HG03103 (cell line): ENCODE data around the gene MALT1.
"Not testable (repeated sequence)": the region's sequence is repeated elsewhere in the genome, so short reads cannot be mapped to it uniquely, and the experiment has no call there.

Experiments
- ATAC-seq: cut with Tn5 transposase; IDR thresholded peaks from one replicate; pipeline ENCODE4 v1.9.1; 2021; ENCODE audit warnings: low read depth; ENCODE audit not compliant: unreplicated experiment

MALT1 gene

DNA sequence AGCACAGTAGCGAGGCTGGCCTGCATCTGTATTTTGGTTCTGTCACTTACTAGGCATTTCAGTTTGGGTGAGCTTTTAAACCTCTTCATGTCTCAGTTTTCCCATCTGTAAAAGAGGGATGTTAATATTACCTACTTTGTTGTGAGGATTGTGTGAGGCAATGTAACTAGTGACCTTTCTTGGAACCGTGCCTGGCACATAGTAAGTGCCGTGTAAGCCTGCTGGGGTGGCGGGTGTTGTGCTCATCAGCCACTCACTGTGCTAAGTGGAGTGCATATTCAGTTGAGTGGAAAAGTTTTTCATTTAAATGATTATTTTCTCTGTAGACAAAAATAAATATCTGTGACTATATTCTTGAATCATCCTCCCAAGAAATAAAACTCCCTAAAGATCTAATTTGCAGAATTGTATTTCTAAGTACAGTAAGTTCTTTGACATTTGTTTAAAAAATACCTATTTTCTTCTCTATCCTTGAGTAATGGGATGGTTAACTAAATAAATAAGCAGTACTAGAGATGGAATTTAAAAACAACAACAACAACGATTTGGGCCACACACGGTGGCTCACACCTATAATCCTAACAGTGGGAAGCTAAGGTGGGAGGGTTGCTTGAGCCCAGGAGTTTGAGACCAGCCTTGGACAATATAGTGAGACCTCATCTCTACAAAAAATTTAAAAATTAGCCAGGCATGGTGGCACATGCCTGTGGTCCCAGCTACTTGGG, 56.7 kb downstream of the MALT1 start:
- ATAC-seq = no peak

DNA sequence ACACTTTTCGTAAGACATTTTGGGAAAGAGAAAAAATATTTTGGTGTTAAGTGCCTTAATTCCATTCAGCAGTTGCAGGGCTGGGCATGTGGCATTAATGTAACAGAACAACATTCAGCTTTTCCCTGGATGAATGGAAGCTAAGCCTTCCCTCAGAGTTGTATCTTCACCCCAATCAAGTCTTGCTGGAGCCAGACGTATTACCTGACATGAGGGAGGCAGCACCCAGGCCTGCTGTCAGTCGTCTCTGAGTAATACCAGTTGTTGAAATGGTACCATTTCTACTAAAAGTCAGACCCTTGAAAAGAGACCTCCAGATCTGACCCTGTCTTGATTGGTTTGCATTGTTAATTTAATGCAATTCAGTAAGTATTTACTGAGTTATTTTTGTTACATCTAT, 57.5 kb downstream of the MALT1 start:
- ATAC-seq = no peak

DNA sequence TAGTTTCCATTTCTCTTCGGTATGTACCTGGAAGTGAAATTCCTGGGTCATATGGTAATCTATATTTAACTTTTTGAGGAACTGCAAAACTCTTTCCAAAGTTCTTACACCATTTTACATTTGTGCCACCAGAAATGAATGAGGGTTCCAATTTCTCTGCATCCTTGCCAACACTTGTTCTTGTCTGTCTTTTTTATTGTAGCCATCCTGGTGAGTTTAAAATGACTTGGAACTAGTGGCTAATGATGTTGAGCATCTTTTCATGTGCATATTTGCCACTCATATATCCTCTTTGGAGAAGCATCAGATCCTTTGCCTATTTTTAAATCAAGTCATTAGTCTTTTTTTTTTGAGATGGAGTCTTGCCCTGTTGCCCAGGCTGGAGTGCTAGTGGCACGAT, 59.4 kb downstream of the MALT1 start:
- no peak for ATAC-seq

DNA sequence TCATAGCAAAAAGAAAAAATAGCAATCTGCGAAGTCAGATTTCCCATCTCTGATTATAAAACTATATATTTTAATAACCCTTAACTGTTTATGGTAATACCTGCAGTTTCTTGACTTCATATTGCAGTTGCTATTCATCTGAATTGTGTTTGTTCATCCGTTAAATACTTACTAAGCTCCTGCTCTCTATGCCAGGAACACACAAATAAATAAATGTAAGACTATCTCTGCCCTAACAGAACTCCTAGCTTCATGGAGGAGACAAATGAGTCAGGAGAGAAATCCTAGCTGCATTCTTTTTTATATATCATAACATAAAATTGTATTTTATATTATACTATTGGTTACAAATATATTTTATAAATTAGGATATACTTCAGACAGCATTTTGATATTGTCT, 61.2 kb downstream of the MALT1 start:
- no peak for ATAC-seq

DNA sequence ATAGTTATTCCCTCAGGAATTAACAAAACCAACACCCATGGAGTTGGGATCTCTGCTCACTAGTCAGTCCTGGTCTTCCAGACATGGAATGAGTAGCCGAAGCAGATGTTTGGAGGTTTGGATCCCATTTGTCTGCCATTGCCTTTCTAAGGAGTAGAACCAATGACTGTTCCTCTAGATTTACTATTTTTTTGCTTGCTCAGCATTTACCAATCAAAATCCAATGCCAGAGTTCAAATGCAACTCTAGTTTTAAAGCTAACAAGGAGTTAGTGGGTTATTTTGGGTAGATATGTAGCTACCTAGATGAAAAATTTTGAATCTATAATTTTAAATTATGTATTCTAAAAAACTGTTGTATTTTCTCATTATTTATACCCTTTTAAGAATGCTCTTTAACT, 62.6 kb downstream of the MALT1 start:
- ATAC-seq = no peak

DNA sequence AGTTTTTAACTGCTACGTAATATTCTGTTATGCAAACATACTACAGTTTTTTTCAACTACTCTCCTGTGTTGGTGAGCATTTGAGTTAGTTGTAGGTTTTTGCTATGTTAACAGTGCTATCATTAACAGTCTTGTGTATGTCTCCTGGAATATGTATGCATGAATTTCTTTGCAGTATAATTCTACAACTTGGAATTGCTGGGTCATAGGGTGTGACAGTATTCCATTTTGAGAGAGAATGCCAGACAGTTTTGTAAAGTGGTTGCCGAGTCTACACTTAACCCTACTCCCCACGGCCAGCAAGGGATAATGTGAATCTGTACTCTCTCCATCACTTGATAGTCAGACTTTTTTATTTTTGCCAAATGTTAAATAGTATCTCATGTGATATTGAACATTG, 67.1 kb downstream of the MALT1 start:
- ATAC-seq = no peak

DNA sequence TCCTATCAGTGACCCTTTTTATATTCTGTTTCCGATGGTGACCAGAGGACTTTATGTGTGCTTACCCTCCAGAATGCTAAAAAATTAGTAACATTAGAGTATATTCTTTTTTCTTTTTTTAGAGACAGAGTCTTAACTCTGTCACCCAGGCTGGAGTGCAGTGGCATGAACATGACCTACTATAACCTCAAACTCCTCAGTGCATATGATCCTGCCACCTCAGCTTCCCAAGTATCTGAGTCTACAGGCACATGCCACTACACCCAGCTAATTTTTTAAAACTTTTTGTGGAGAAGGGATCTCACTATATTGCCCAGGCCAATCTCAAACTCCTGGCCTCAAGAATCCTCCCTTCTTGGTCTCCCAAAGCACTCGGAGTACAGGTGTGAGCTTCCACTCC, 74.6 kb downstream of the MALT1 start:
- ATAC-seq = no peak

DNA sequence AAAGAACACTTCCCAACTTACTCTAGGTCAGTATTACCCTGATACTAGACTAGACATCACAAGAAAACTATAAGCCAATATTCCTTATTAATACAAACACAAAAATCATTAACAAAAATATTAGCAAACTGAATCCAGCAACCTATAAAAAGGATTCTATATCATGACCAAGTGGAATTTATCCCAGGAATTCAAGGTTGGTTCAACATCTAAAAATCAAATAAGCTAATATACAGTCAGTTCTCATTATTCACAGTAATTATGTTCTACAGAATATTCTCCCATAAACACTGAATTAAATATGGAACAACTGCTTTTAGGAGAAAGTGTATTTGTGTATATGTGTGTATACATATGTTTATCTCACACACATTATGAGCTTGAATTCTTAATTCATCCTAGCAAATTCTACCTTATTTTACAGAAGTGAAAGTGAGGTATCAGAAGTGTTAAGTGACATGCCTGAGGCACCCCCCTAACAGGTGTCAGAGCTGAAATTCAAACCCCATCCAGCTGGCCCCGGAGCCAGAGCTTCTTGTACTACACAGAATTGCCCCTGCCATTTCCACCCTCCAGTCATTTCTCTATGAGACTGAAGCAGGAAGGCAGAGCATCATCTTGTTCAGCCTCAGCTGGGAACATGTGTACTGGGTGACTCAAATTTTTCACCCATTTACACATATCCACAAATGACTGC, 77.8 kb downstream of the MALT1 start:
- no peak for ATAC-seq

DNA sequence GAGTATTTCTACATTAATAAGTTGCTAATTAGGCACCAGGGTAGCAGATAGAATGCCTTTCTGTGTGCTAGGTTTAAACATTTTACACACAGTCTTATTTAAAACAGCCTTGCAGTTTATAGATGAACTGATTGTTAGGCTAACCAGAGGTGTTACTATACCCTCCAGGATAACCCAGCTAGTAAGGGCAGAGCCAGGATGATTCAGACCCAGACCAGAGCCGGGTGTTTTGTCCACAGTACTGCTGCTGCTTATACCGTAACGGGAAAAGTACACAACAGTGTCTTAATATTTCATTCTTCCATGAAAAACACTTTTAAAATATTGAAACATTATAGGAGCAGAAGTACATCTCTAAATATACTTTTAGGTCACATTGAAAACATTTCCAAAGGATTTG, 82.7 kb downstream of the MALT1 start:
- ATAC-seq = no peak

DNA sequence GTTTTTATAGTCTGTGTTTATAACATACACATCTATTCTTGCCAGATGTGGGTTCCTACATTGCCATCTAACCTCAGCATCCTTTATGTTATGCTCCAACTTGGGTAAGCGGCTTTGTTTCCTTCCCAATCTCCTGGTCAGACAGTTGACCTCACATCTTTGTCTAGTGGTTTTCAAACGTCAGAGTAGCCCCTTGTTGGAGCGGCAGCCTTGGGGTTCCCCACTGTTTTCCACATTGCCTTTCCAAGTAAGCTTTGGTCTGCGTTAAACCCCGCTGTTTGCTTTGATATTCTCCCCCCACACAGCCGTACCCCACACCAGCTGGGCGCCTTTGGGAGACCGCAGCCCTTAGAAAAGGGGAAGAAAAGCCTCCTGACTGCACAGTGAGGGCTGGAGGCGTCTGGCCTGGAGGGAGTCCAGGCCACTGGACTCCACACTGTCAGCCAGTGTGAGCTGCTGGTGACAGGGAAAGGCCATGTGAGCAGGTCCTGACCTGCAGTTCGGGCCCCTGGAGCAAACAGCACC, 83.3 kb downstream of the MALT1 start:
- ATAC-seq = no peak

DNA sequence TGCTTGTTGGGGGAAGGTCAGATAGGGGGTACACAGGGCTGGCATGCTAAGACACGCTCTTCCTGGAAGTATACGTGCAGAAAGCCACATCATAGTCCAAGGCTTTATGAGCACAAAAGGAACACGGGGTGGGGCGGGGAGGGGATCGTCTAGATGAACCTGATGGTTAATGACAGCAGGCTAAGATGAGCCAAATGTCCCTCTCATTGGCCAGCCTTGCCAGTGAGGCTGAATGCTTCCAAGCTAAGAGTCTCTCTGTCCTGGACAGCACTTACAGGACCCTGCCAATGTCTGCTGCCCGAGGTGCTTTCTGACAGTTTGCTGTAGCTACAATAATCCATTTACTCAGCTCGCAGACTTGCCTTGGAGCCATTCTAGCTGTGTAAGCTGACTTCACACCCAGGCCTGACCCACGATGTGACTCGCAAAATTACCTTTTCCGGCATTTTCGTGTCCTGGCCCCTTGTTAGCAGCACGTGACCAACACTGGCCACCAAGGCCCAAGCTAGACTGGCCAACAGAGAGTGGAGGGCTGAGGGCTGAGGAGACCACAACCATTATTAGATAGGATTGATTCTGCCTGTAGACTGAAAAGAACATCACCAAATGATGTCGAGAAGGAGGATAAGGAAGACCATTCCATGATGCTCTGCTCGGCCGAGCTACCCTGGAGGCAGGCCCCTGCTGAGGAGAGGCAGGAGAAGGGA, 84.2 kb downstream of the MALT1 start:
- no peak for ATAC-seq

DNA sequence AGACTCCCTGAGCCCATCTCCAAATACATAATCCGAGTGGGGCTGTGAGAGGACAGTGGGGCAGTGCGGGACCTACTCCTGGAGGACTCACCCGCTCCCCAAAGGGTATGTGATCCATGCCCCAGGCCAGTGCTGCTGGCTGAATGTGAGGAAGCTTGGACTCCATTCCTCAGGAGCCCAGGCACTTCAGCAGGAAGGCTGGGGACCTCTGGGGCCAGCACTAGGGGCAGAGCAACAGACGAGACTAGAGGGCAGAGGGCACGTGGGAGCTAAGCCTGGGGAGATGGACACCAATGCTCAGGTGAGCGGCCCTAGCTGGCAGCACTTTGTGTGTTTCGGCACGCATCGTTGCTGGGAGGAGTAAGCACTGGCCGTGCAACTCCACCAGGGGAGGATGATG, 84.9 kb downstream of the MALT1 start:
- ATAC-seq = no peak

DNA sequence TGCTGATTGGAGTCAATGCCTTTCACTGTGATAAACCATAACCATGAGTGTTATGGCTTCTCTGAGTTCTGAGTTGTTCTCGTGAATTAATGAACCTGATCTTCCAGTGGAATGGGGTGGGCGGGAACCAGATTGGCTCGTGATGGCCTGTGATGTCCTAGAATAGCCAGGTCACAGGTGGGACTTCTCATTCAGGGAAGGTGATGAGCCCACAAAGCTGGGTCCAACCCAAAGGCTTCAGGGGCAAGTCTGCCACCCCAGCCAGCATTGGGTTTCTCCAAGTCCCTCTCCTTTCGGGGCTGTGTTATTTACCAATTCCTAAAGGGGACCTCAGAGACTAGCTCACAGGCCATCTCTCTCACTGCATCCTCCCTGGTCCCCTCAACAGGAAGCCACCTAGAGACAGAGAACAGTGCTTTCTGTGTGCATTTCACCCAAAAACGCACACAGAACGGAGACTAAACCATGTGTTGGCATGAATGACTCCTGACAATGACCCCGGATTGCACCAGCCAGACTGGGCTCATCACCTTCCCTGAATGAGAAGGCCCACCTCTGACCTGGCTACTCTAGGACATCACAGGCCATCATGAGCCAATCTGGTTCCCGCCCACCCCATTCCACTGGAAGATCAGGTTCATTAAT, 85.5 kb downstream of the MALT1 start:
- ATAC-seq = no peak

DNA sequence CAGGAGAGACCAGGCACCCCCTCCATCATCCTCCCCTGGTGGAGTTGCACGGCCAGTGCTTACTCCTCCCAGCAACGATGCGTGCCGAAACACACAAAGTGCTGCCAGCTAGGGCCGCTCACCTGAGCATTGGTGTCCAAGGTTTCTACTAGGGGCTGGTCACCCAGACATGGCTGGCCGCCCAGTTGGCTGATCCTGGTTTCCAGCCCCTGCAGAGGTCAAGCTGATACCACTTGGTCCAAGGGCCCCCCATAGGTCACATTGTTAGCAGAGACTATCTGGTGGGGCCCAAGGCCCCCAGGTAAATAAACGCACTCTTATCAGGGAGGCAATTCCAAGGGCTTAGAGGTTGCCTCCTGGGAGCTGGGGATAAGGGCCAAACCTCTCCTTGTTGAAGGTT, 86.1 kb downstream of the MALT1 start:
- ATAC-seq = not testable (repeated sequence)

DNA sequence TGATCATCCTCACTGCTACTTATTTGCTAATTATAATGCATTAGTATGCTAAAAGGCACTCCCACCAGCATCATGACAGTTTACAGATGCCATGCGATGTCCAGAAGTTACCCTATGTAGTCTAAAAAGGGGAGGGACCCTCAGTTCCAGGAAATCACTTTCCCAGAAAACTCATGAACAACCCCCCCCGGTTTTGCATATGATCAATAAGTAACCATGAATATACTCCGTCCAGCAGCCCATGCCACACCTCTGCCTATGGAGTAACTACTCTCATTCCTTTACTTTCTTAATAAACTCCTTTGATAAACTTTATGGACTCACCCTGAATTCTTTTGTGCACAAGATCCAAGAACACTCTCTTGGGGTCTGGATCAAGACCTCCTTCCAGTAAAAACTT, 86.8 kb downstream of the MALT1 start:
- ATAC-seq = no peak

DNA sequence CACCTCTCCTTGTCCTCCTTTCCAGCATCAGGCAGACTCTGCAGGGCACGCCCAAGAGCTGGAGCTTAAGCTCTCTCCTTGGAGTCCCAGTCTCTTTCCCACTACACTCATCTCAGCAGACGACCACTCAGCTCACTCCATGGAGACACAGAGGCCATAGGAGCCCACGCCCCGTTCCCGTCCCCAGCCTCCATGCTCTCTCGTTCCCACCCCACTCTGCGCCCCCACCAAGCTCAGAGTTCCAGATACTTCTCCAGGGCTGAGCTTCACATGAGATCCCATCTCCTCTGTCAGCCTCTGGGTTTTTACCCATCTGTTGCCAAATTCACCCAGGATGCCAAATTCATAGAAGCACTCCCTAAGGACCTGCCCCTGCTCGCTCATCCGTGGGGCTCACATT, 87.3 kb downstream of the MALT1 start:
- no peak for ATAC-seq

DNA sequence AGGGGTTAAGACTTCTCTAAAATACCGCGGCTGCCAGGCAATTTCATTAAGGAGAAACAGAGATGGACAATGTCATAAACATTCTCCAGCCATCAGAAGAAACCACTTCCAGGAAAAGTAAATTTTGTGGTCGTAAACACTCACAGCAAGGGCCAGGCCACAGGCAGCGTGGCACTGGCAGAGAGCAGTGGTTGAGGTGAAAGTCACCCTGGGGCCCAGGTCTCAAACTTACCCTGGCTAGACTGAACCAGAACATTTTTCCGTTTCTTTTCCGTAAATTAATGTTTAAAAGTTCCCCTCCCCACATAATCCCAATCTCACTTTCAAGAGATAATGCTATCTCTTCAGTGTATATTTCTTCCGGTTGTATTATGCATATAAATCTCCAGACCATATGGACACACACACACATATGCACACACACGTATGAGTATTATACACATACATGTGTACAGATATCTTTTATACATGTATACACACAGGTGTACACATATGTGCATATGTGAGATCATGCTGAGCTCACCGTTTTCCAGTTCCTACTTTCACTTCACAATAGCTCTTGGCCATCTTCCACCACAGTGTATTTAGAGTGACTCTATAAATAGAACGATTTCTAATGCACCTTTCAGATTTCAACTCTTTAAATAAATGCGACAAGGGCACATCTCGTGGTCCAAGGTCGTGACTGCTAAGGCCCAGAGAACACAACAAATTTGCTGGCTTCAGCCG, 90.1 kb downstream of the MALT1 start:
- peak; percentile 64 for ATAC-seq

DNA sequence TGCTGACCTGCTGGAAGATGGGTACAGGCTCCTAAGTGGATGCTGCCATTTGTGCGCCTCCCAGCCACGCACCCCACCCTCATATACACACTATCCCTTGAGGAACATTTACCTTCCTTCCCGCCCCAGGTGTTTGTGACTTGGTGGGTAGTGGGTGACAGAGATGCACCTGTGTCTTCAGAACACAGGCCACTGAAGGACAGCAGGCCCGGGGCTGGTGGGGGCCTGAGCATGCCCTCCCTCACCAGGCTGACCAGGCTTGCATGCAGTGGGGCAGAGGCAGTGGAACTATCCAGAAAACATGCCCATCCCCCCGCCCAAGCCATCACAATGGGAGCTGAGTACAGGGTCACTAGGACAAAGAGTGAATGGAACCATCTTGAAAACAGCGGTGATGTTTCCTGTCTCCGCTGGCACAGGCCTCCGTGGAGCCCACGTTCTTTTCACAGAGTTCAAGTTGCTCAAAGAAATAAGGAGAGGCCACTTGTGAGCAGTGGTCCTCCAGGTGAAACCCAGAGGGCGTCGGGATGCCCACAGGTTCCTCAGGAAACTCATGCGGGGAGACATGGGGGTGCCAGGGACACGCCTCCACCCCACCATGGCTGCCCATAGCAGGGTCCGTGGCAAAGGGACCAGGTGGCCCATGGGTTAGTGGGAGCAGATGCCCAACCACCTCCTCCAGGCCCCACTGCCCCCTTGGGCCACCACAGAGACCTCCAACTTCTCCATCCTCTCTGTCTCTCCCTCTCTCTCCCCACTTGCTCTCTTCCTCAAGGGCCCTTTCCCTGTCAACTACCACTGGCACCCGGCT, 90.9 kb downstream of the MALT1 start:
- no peak for ATAC-seq

DNA sequence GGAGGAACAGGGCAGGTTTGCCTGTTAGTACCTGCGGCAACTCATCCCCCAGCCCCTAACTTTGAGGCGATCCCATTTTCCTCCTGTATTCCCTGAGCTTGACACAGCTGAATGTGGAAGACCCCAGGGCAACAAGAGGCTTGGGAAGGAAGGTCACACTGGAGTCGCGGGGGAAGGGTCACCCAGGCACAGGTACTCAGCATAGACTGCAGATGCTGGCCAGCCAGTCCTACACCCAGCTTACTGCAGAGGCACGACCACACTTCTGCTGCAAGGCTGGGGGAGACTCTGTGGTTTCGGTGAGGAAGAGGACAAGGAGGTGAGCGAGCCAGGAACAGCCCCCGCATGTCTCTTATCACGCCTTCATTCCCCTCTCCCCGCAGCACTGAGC, 91.5 kb downstream of the MALT1 start:
- ATAC-seq = no peak

DNA sequence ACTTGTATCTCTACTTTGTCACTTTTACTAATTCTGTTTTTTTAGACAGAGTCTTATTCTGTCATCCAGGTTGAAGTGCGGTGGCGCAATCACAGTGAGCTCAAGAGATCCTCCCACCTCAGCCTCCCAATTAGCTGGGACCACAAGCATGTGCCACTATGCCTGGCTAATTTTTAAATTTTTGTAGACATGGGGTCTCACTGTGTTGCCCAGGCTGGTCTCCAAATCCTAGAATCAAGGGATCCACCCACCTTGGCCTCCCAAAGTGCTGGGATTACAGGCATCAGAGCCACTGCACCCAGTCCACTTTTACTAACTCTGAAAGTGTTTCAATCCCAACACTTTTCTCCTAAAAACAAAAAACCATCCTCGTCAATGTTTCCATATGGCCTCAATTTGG, 94.9 kb downstream of the MALT1 start:
- no peak for ATAC-seq
